Measurements from ENCODE around the gene RGS7BP.

GRCh38 chr5:64509828-64510227 is 4.0 kb downstream of the RGS7BP start:
- TF ChIP-seq CTCF (IDR thresholded peaks at IDR 0.05) (no peak), POLR2AphosphoS5 (IDR thresholded peaks at IDR 0.05; ENCODE audit: insufficient read depth in 1 of 2, low read depth in 1 of 2) (no peak)

All from vagina (tissue), 2 donors.